DMS53 treated with DMSO at 0.1 percent for 48 hours (cell line): Measurements from ENCODE around the gene CHURC1.

ENCODE experiments used
- DNase-seq: peaks from one replicate; lab custom pipeline; 2025; ENCODE audit not compliant: unreplicated experiment; lab: John Stamatoyannopoulos, UW

CHURC1 gene

GRCh38 chr14:64954491-64955240 is 40.4 kb downstream of the CHURC1 start:
- DNase-seq, result no peak

GRCh38 chr14:64955297-64955696 is 41.0 kb downstream of the CHURC1 start:
- no peak for DNase-seq

- no peak for DNase-seq
Observed at GRCh38 chr14:64956697-64957406, 42.6 kb downstream of the CHURC1 start.

DNA sequence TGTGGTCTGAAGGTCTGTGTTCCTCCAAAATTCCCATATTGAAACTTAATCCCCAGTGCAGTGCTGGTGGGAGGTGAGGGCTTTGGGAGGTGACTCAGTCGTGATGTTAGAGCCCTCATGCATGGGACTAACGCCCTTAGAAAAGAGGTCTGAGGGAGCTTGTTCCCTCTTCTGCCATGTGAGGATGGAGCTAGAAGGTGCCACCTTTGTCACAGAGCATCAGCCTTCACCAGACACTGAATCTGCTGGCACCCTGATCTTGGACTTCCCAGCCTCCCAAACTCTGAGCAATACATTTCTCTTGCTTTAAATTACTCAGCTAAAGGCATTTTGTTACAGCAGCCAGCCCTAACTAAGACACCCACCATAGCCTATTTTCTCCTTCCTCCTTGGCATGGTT is 43.9 kb downstream of the CHURC1 start:
- no peak for DNase-seq

GRCh38 chr14:64958743-64959142 is 44.5 kb downstream of the CHURC1 start:
- DNase-seq, result no peak

DNA sequence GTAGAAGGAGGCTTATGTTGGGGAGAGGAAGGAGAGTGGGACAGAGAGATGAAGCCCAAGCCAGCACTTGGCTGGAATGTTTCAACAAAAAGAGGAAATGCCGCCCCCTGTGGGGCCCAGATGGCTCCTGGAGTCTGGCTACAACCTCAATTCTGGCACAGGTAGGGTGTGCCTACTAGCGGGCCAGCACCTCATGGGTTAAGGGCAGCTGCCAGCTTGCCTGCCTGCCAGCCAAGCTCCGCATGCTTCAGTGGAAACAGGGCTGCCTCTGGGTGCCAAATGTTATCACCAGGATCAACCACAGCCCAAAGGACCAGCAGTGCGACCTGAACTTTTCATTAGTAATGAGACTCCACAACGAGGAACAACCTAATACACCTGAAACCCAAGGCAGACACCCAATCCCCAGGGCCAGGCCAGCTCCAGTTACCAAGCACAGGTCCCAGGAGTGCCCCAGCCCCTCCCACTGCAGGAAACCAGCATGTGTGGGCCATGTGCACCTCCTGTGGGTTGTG is 46.6 kb downstream of the CHURC1 start:
- DNase-seq, result no peak

DNA sequence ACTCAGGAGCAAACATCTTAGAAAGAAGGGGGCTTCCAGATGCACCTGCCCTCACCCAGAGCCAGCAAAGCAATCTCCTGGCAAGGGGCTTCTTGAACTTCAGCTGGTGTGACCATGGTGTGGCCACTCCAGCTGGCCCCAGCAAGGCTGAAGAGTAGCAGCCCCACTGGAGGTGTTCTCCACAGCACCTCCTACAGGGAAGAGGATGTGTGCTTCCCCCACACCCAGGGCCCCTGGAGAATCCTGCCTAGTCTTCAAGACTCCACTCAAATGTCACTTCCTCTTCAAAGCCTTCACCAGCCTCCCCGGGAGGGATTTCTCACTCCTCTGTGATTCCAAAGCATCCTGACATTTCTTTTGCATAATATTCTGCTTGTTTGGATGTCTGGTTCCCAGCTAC is 49.4 kb downstream of the CHURC1 start:
- DNase-seq, result no peak

DNA sequence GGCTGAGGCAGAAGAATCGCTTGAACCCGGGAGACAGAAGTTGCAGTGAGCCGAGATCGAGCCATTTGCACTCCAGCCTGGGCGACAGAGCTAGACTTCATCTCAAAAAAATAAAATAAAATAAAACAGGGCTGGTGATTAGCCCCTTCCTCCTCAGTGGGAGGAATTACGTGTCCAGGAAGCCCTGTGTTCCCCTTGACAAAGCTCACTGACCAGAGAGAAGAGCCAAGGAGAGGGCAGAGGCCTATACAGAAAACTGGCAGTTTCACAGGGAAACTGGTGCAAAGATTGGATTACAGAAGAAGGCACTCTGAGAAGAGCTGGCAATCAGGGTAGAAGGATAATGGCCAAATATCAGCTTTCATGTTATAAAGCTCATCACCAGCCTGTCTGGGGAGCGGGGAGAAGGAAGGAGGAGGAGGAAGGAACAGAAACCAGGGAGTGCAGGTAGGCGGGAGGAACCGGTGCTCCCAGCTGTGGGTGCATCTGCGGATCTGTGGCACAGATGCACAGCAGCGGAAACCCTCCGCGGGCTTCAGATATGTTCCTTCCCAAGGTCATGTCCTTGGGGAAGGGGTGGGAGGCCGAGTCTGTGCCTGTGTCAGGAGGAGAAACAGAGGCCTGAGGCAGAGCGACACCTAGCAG is 51.2 kb downstream of the CHURC1 start:
- no peak for DNase-seq

DNA sequence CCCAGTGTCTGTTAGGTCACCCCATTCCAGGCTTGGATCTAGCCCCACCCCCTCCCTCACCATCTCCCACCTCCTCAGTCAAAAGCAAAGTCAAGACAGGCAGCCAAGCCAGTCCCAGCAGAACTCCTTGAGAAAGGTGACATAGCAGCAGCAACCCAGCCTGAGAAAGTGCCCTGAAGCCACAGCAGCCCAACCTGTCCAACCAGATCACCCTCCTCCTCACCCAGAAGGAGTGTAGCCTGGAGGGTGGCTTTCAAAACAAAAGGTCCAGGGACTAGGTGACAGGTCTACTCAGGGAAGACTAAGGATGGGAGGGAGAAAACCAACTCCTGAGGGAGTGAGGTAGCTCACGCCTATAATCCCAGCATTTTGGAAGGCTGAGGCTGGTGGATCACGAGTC is 52.7 kb downstream of the CHURC1 start:
- DNase-seq, result no peak

DNA sequence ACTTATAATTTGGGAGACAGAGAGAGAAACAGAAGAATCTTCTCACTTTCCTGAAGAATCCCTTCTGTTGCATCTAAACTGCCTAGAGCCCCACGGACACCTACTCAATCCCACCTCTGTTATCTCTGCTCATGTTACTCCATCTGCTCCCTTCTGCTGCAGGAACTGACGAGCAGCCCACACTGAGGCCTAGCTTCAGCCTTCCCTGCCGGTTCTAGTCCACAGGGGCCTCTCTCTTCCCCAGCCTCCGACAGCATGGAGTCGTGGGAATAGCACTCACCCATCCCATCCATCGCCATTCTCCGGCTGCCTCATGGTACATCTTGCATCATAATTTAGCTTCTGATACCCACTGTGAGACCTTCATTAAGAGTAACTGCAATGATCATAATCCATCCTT is 53.9 kb downstream of the CHURC1 start:
- no peak for DNase-seq

DNA sequence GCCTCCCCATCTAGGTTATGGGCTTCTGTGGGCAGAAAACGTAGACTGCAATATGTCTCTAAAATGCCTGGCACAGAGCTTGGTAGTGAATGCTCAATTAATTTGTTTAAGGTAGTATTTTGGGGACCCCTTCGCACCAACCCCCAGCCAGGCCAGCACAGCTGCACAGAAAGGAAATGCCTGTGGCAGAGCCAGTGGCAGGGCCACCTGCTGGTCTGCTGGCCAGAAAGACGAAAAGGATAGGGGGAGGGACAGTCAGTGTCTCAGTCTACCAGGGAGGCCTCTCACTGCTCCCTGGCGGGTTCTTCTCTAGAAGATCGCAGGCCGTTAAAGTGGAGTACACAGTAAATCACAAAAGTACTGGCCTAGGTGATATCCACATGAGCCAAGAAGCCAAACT is 54.4 kb downstream of the CHURC1 start:
- no peak for DNase-seq

GRCh38 chr14:64970041-64970440 is 55.8 kb downstream of the CHURC1 start:
- no peak for DNase-seq

GRCh38 chr14:64970776-64971477 is 56.7 kb downstream of the CHURC1 start:
- no peak for DNase-seq

- no peak for DNase-seq
Observed at GRCh38 chr14:64971491-64971942, 57.3 kb downstream of the CHURC1 start.

DNA sequence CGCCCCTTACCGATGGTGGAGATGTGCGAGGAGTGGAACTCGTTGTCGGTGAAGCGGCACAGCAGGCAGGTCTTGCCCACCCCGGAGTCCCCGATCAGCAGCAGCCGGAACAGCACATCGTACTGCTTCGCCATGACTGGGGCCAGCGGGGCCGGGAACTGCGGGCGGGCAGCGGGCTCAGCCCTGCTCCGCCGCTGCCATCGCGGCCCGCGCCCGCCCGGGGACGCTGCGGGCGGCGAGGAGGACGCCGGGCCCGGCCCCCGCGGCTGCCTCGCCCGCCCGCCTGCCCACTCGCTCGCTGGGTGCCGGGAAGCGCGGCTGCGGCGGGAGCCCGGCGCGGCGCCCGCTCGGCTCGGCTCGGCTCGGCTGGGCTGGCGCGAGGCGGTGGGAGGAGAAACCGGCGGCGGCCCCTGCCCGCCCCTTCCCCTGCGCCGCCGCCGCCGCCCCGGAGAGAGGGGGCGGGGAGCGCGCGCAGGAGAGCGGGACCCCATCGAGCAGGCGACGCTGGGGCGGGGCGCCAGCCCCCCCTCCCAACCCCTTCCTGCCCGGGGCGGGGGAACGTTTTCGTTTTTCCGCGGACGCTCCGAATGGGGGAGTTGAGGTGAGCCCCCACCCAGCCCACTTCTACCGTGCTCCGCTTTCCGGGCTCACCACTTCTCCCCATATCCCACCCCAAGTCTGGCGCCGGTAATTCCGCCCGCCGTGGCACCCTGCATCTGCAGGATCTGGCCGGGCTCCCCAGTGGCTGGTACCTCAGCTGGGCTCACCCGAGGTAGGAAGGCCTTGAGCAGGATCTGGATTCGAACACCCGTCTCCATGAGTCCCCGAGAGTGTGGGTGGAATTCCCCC is 57.9 kb downstream of the CHURC1 start, which contains the start of gene RAB15:
TSS of gene RAB15 (minus strand) at position 394 of the 849 bp plus-strand sequence. CDS start at position 134, 260 bp downstream.
- DNase-seq, result no peak

- no peak for DNase-seq
Observed at GRCh38 chr14:64973026-64973442, 58.8 kb downstream of the CHURC1 start.

DNA sequence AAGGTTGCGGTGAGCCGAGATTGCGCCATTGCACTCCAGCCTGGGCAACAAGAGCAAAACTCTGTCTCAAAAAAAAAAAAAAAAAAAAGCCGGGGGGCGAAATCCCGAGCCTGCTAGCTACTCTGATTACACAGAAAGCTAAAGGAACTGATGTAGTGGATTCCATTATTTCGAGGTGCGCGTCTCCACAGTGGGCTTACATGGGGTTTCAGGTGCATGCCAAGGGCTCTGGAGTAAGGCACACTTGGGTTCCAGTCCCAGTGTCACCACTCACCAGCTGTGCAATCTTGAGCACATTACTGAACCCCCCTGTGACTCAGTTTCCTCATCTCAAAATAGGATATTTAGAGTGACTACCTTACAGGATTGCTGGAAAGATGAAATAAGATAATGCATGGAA is 59.6 kb downstream of the CHURC1 start:
- no peak for DNase-seq

DNA sequence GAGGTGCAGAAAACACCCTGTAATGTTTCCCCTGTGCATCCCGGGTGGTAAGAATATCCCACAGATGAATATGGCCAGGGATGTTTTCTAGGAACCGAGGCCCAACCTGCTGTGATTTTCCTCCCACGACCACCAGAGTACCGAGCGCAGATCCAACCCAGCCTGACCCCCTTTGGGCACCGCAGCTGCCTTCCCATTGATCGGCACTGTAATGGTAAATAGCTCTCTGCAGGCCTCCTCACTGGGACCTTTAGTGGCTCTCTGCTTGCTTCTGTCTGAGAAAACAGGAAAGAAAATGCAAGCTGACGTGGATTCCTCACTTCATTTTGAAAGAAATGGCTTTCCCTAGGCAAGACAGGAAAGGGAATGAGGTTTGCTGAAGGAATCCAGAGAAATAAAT is 60.3 kb downstream of the CHURC1 start:
- no peak for DNase-seq

DNA sequence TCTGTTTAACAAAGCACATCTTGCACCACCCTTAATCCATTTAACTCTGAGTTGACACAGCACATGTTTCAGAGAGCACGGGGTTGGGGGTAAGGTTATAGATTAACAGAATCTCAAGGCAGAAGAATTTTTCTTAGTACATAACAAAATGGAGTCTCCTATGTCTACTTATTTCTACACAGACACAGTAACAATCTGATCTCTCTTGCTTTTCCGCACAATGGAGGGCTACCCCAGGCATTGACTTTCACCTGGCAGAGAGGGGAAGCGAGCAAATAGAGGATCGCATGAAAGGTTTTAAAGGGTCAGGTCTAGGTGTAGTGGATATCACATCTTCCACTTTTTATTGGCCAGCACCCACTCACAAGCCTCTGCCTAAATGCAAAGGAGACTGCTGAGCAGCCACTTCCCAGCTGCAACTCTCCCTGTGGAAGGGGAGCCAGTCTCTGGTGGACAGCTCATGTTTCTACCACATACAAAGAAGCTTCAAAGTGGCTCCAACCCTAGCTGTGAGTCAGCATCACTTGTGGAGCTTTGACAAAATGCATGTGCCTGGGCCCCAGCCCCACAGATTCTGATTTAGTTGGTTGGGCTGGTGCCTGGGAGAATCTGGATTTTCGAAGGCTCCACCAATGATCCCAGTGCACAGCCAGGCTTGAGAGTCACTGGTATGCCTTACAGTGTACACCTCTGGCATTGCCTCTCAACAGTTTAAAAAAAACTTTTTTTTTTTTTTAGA is 65.2 kb downstream of the CHURC1 start:
- DNase-seq, result no peak
